GM23338 (cell line): ENCODE results near the gene P4HA3. TPM values are rescaled to one million over a fixed set of nuclear protein-coding genes. Genes with fewer than 3 reads are reported as not detected.
A peak's percentile ranks its signal among the peaks of the same experiment; 100 is the strongest.

Experiments
- ATAC-seq: fragments of 200-7000 bp; cut with Tn5 transposase; 3 replicates; pipeline ENCODE4 v1.9.1; 2020
- DNase-seq: peaks from one replicate; pipeline ENCODE4 v3.0.0-alpha.2; 2015; ENCODE audit warnings: low spot score
- H2AFZ ChIP-seq: fragments of 200-600 bp; sonication (generic); 2 replicates; pipeline ENCODE4 v1.8.0; 2016; ENCODE audit warnings: antibody characterized with exemption, mild to moderate bottlenecking, moderate library complexity
- H3F3A ChIP-seq: fragments of 200-600 bp; sonication (generic); replicated peaks from 2 replicates; pipeline ENCODE4 v1.8.0; 2017; ENCODE audit warnings: antibody characterized with exemption, mixed run types, low read depth
- H3K27ac ChIP-seq: fragments of 200-600 bp; sonication (generic); 2 replicates; pipeline ENCODE4 v1.6.1; 2016; ENCODE audit warnings: low read depth
- H3K27me3 ChIP-seq: fragments of 200-600 bp; sonication (generic); 2 replicates; pipeline ENCODE4 v1.8.0; 2016; ENCODE audit warnings: mild to moderate bottlenecking, mixed run types, moderate library complexity; ENCODE audit not compliant: insufficient read depth
- H3K36me3 ChIP-seq: fragments of 200-600 bp; sonication (generic); 2 replicates; pipeline ENCODE4 v1.8.0; 2016; ENCODE audit warnings: mild to moderate bottlenecking; ENCODE audit not compliant: insufficient read depth
- H3K4me1 ChIP-seq: fragments of 200-600 bp; sonication (generic); 2 replicates; pipeline ENCODE4 v1.8.0; 2016; ENCODE audit warnings: mild to moderate bottlenecking, moderate library complexity; ENCODE audit not compliant: insufficient read depth
- H3K4me2 ChIP-seq: fragments of 200-600 bp; sonication (generic); 2 replicates; pipeline ENCODE4 v1.7.1; 2017; ENCODE audit warnings: mixed run types
- H3K4me3 ChIP-seq: fragments of 200-600 bp; sonication (generic); 2 replicates; pipeline ENCODE4 v1.6.1; 2016; ENCODE audit warnings: mixed run types
- H3K79me2 ChIP-seq: fragments of 200-600 bp; sonication (generic); replicated peaks from 2 replicates; pipeline ENCODE4 v1.8.0; 2017; ENCODE audit warnings: mild to moderate bottlenecking; ENCODE audit not compliant: insufficient read depth
- H3K9me2 ChIP-seq: fragments of 200-600 bp; sonication (generic); 2 replicates; pipeline ENCODE4 v1.8.0; 2017; ENCODE audit not compliant: insufficient read depth
- H4K20me1 ChIP-seq: fragments of 200-600 bp; sonication (generic); replicated peaks from 2 replicates; pipeline ENCODE4 v1.8.0; 2017; ENCODE audit warnings: mild to moderate bottlenecking; ENCODE audit not compliant: insufficient read depth
- H3K27ac Mint-ChIP-seq: 2 replicates; pipeline ENCODE4 v1.8.0; 2020; ENCODE audit warnings: inconsistent platforms, mild to moderate bottlenecking, moderate library complexity, mixed read lengths
- H3K27me3 Mint-ChIP-seq: 3 replicates; pipeline ENCODE4 v1.8.0; 2022; ENCODE audit warnings: low read depth, mild to moderate bottlenecking, moderate library complexity, mixed read lengths, inconsistent platforms; ENCODE audit not compliant: insufficient read depth, poor library complexity
- H3K36me3 Mint-ChIP-seq: 3 replicates; pipeline ENCODE4 v1.8.0; 2021; ENCODE audit warnings: low read depth, mild to moderate bottlenecking, inconsistent platforms, moderate library complexity, mixed read lengths
- H3K4me1 Mint-ChIP-seq: 3 replicates; pipeline ENCODE4 v1.8.0; 2020; ENCODE audit warnings: mild to moderate bottlenecking, inconsistent platforms, mixed read lengths
- H3K4me3 Mint-ChIP-seq: 3 replicates; pipeline ENCODE4 v1.8.0; 2021; ENCODE audit warnings: moderate library complexity, mild to moderate bottlenecking, inconsistent platforms, mixed read lengths
- H3K9me3 Mint-ChIP-seq: 3 replicates; pipeline ENCODE4 v1.8.0; 2020; ENCODE audit warnings: moderate library complexity, mild to moderate bottlenecking, inconsistent platforms, mixed read lengths
- CREB1 ChIP-seq: fragments of 250-450 bp; sonication (Bioruptor Pico); IDR thresholded peaks from 2 replicates; pipeline ENCODE4 v1.5.0; 2020; ENCODE audit warnings: low read depth, mild to moderate bottlenecking, moderate library complexity
- CTCF ChIP-seq, 2 experiments: fragments of 200-600 bp in 1 of 2; sonication (generic) in 1 of 2; conservative IDR thresholded peaks; 2 replicates each; pipeline versions ENCODE4 v1.5.1 to v1.6.1; 2016 to 2017; ENCODE audit warnings: antibody characterized with exemption in 2 of 2, low read depth in 2 of 2, mild to moderate bottlenecking in 2 of 2, moderate library complexity in 1 of 2
- EZH2phosphoT487 ChIP-seq: fragments of 200-600 bp; sonication (generic); IDR thresholded peaks from one replicate; pipeline ENCODE4 v1.8.1; 2018; ENCODE audit warnings: antibody characterized with exemption; ENCODE audit not compliant: unreplicated experiment
- NANOG ChIP-seq: IDR thresholded peaks from 2 replicates; pipeline ENCODE4 v1.6.1; 2016; ENCODE audit warnings: antibody characterized with exemption, borderline replicate concordance
- ZNF114 ChIP-seq: fragments of 250-450 bp; sonication (Bioruptor Pico); IDR thresholded peaks from 2 replicates; pipeline ENCODE4 v1.5.0; 2020; ENCODE audit warnings: mild to moderate bottlenecking, moderate library complexity
- ZNF462 ChIP-seq: fragments of 250-450 bp; sonication (Bioruptor Pico); IDR thresholded peaks from 2 replicates; pipeline ENCODE4 v1.5.0; 2020; ENCODE audit warnings: mild to moderate bottlenecking, moderate library complexity
- polyA plus RNA-seq: library from polyadenylated mRNA; unstranded; fragments of >200 nt; fragmentation: Nextera tagmentation; extraction: Ambion mirVana; gene quantifications from 2 replicates; pipeline ENCODE4 v1.2.1, GENCODE V29; 2016
- total RNA-seq: library from RNA; depleted of rRNA; stranded (reverse); fragments of >200 nt; shearing (Covaris generic); gene quantifications from 2 replicates; pipeline ENCODE4 v1.2.3, GENCODE V29; 2014

Gene P4HA3
- total and polyA plus RNA-seq, 2 experiments from 2014 or later = 0.08 TPM; not detected in 1

- no peak for TF ChIP-seq ZNF462
- no peak for TF ChIP-seq EZH2phosphoT487
- TF ChIP-seq CREB1 = no peak
- no peak for TF ChIP-seq NANOG
- no peak for TF ChIP-seq CTCF (conservative IDR thresholded peaks at IDR 0.05; ENCODE audit: low read depth in 2 of 2)
Observed at GRCh38 chr11:74278103-74278502, 33.3 kb downstream of the P4HA3 start (continued).

- H3K27me3 Mint-ChIP-seq = no peaks in the 10 kb centered on the region
- H2AFZ ChIP-seq = 0 out of 2 replicates have a peak overlapping the region, but pooled peaks have one; percentile 63
- H3K27me3 ChIP-seq = no peaks in the 10 kb centered on the region
- no peaks in the 10 kb centered on the region for H3K9me3 Mint-ChIP-seq
- H3F3A ChIP-seq = no peaks in the 10 kb centered on the region
- TF ChIP-seq ZNF114 (CRISPR knock-in tag) (no peak), ZNF462 (no peak), NANOG (no peak)
- H3K4me1 Mint-ChIP-seq = no peaks in the 10 kb centered on the region
- no peak overlapping the region for H3K4me3 Mint-ChIP-seq
- H3K36me3 Mint-ChIP-seq = no peaks in the 10 kb centered on the region
- no peak for DNase-seq
- no peak overlapping the region for H3K27ac ChIP-seq
- no peak for ATAC-seq
- no peaks in the 10 kb centered on the region for H3K4me1 ChIP-seq
- H3K36me3 ChIP-seq = no peaks in the 10 kb centered on the region
- no peaks in the 10 kb centered on the region for H3K79me2 ChIP-seq
- no peak overlapping the region for H3K4me2 ChIP-seq
- no peaks in the 10 kb centered on the region for H3K9me2 ChIP-seq
- H3K27ac Mint-ChIP-seq = no peak overlapping the region
- no peaks in the 10 kb centered on the region for H4K20me1 ChIP-seq
- H3K4me3 ChIP-seq = no peak overlapping the region
Observed at GRCh38 chr11:74276581-74276980, 34.9 kb downstream of the P4HA3 start.
